ENCODE results near the gene TOGARAM2.

The TOGARAM2 gene

DNA sequence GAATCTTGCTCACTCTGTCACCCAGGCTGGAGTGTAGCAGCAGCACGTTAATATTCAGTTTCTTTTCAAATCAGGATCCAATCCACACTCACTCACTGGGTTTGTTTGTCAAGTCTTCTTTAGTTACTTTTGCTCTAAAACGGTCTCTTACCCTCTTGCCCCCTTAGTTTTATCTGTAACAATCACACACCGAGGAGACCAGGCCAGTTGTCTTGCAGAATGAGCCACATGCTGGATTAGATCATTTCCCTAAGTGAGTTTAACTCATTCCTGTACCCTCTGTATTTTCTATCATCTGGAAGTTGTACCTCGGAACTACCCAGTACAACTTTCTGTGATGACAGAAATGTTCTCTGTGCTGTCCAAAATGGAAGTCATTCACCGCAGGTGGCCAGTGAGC lies 20.7 kb upstream of the TOGARAM2 start:
- DNase-seq (ENCODE audit: low spot score) = no peak
- TF ChIP-seq, protein P1, sequence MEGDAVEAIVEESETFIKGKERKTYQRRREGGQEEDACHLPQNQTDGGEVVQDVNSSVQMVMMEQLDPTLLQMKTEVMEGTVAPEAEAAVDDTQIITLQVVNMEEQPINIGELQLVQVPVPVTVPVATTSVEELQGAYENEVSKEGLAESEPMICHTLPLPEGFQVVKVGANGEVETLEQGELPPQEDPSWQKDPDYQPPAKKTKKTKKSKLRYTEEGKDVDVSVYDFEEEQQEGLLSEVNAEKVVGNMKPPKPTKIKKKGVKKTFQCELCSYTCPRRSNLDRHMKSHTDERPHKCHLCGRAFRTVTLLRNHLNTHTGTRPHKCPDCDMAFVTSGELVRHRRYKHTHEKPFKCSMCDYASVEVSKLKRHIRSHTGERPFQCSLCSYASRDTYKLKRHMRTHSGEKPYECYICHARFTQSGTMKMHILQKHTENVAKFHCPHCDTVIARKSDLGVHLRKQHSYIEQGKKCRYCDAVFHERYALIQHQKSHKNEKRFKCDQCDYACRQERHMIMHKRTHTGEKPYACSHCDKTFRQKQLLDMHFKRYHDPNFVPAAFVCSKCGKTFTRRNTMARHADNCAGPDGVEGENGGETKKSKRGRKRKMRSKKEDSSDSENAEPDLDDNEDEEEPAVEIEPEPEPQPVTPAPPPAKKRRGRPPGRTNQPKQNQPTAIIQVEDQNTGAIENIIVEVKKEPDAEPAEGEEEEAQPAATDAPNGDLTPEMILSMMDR (IDR thresholded peaks at IDR 0.05; ENCODE audit: extremely low read depth, missing control alignments) = no peak

DNA sequence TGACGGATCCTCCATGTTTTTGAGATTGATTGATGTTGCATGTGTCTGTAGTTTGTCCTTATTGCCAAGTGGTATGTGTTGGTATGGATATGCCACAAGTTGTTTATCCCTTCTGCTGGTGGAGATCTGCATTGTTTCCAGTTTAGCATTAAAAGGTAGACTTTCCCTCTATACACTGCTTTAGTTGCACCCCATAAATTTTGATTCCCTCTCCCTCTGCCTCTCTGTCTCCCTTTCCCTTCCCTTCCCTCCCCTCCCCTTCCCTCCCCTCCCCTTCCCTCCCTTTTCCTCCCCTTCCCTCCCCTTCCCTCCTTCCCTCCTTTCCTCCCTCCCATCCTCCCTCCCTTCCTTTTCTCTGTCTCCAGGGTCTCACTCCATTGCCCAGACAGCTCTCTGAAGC lies 18.6 kb upstream of the TOGARAM2 start:
- TF ChIP-seq, protein P1 (IDR thresholded peaks at IDR 0.05; ENCODE audit: extremely low read depth, missing control alignments) = no peak
- DNase-seq (ENCODE audit: low spot score) = no peak

DNA sequence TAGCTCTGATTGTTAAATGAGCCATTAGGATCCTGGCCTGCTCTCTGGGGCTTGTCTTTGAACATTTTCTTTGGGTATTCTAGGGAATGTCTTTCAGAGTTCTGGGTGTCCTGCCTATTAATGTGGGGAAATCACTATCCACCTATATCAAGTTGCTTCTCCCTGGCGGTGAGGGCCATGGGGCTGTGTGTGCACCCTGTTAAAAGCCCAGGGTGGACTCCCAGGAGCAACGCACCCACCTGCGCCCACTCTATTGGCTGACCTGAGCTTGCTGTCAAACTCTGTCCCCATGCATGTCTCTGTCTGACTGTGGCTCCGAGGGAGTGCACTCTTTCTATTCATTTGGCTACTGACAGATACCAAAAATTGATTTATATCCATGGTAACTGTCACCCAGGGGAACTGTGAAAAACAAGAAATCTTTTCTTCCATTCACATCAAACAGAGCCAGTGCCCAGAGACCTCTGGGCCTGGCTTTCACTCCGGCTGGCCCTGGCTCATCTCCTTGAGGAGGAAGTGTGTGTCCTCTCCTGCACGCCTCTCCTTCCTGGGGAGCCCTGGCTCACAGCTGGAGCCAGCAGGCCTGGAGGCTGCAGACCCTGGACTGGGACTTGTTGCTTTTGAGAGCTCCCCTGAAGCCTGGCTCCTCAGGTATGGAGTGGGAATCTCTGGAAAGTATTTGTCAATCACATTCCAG lies 10.5 kb upstream of the TOGARAM2 start:
- TF ChIP-seq, protein P1 (IDR thresholded peaks at IDR 0.05; ENCODE audit: extremely low read depth, missing control alignments) = no peak

DNA sequence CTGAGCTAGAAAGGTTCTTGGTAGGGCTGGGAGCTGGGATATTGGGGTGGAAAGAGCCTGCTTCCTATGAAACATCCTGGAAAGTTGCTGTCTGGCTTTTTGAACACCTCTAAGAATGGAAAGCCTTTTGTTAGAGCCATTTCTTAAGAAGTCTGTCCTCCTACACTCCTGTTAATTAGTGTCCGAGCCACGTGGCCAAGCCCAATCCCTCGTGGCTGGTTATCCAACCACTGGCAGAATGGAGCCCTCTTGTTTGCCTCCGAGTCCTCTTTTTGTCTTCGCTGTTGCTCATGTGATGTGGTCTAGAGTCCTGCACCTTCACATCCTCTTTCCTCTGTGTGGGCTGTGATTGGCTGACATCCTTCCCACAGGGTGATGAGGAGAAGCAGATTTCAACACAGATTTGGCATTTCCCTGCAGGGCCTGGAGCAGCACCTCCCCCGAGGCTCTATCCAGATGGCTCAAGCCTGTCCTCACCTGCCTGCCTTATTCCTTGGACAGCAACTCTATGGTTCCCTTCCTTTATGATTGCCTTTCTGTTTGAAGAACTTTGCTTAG lies 8.2 kb upstream of the TOGARAM2 start:
- no peak for DNase-seq (ENCODE audit: low spot score)
- TF ChIP-seq, protein P1 (IDR thresholded peaks at IDR 0.05; ENCODE audit: extremely low read depth, missing control alignments) = no peak

More for the DNA sequence above, 10.5 kb upstream of the TOGARAM2 start:
- DNase-seq (ENCODE audit: low spot score) = no peak

DNA sequence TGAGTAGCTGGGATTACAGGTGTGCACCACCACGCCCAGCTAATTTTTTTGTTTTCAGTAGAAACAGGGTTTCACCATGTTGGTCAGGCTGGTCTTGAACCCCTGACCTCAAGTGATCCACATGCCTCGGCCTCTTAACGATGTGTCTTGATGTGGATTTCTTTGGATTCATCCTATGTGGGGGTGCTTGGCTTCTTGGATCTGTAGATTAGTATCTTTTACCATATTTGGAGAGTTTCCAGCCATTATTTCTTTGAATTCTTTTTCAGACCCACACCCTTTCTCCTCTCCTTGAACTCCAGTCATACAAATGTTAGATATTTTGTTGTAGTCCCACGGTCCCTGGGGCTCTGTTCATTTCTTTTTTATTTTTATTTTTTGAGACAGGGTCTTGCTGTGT lies 6.8 kb upstream of the TOGARAM2 start:
- TF ChIP-seq, protein P1 (IDR thresholded peaks at IDR 0.05; ENCODE audit: extremely low read depth, missing control alignments) = no peak
- DNase-seq (ENCODE audit: low spot score) = no peak

DNA sequence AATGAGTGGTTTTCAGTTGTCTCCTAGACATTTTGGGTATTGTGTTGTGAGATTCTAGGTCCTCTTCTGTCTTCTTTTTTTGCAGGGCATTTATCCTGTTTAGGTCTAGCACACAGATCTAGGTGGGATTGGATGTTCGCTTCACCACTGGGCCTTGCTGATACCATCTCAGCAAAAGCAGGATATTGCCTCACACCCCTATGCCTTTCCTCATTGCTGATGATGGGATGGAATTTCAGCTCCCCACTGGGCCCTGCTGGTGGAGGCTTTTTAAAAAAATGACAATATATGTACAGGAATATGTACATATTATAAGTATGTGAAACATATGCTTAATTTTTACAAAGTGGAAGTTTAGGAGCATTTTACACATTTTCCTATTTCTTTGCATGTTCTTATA lies 5.4 kb upstream of the TOGARAM2 start:
- DNase-seq (ENCODE audit: low spot score) = no peak
- TF ChIP-seq, protein P1 (IDR thresholded peaks at IDR 0.05; ENCODE audit: extremely low read depth, missing control alignments) = no peak

DNA sequence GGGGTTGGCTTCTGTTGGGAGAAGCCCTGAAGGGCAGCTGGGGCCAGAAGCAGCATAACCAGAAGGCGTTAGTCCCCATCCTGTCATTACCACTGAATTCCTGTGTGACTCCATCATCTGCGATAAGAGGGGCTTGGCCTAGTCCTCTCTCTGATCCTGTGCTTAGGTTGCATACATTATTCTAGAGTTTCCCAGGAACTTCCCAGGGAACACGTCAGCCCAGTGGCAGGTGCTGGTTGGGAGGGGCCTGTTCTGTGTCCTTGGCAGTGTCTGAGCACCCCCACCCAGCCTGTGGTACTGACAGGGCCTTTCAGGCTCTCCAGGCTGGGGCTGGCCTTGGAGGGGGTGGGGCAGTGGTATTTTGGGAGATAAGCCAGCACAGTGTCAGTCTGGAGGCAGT lies 4.5 kb upstream of the TOGARAM2 start:
- DNase-seq (ENCODE audit: low spot score) = no peak
- TF ChIP-seq, protein P1 (IDR thresholded peaks at IDR 0.05; ENCODE audit: extremely low read depth, missing control alignments) = no peak

Measured in GM20000 (cell line).